Liver (tissue), 3 donors: ENCODE measurements around the gene LYSET.

Source experiments
- GABPA ChIP-seq, 2 donors: IDR thresholded peaks in 1 of 2; conservative IDR thresholded peaks in 1 of 2; 2 replicates each; pipeline ENCODE4 v1.6.1; 2016; ENCODE audit warnings: antibody characterized with exemption in 2 of 2, mild to moderate bottlenecking in 1 of 2, moderate library complexity in 1 of 2
- NR2F2 ChIP-seq: IDR thresholded peaks from 2 replicates; pipeline ENCODE4 v1.6.1; 2016; ENCODE audit warnings: antibody characterized with exemption
- SP1 ChIP-seq: IDR thresholded peaks from 2 replicates; pipeline ENCODE4 v1.6.1; 2018; ENCODE audit warnings: antibody characterized with exemption, mild to moderate bottlenecking
- TAF1 ChIP-seq: conservative IDR thresholded peaks from 2 replicates; pipeline ENCODE4 v1.6.1; 2016; ENCODE audit warnings: antibody characterized with exemption, mild to moderate bottlenecking
- TF ChIP-seq, protein P1 (sequence below): fragments of 150-350 bp; IDR thresholded peaks from 2 replicates; pipeline ENCODE4 v1.5.1; 2017; ENCODE audit warnings: improper control_type of control experiment, low read depth, low read length; ENCODE audit not compliant: missing input control
- donor health status: healthy.
- donor health status: healthy.

DNA sequence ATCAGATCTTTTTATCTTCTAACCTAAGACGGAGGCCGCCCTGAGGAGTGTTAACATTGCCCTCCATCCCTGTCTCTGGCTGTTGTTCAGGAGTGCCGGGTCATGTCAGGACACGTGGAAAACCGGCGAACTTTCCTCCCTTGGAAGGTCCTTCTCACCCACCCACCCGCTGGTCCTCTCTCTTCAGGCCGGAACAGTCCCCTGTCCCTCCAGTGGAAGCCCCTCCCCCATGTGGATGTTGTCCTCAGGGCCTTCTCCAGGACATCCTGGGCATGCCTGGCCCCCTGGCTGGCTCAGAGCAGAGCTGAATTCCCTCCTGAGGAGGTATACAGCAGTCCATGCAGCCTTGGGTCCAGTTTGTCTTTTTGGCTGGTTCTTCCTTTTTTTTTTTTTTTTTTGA is 49.1 kb upstream of the LYSET start:
- TF ChIP-seq, protein P1, sequence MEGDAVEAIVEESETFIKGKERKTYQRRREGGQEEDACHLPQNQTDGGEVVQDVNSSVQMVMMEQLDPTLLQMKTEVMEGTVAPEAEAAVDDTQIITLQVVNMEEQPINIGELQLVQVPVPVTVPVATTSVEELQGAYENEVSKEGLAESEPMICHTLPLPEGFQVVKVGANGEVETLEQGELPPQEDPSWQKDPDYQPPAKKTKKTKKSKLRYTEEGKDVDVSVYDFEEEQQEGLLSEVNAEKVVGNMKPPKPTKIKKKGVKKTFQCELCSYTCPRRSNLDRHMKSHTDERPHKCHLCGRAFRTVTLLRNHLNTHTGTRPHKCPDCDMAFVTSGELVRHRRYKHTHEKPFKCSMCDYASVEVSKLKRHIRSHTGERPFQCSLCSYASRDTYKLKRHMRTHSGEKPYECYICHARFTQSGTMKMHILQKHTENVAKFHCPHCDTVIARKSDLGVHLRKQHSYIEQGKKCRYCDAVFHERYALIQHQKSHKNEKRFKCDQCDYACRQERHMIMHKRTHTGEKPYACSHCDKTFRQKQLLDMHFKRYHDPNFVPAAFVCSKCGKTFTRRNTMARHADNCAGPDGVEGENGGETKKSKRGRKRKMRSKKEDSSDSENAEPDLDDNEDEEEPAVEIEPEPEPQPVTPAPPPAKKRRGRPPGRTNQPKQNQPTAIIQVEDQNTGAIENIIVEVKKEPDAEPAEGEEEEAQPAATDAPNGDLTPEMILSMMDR, result no peak
- TF ChIP-seq NR2F2 (no peak), GABPA (IDR thresholded peaks at IDR 0.05 in 1 of 2, conservative IDR thresholded peaks at IDR 0.05 in 1 of 2) (no peak), TAF1 (no peak), SP1 (no peak)
